IMR-90 (cell line): Measurements from ENCODE around the gene L1CAM. TPM values are rescaled to one million over a fixed set of nuclear protein-coding genes. Genes with fewer than 3 reads are reported as not detected.

Experiments
- ATAC-seq: fragments of 200-7000 bp; cut with Tn5 transposase; 2 replicates; pipeline ENCODE4 v1.9.1; 2020; ENCODE audit warnings: low read depth, mild to moderate bottlenecking, moderate library complexity
- BruUV-seq: library from RNA; stranded (reverse); fragments of 400-500 nt; replicated peaks from 2 replicates; lab custom pipeline; 2021; lab: Mats Ljungman, UMichigan
- CTCF ChIA-PET: fragments of 300-600 bp; formaldehyde crosslinking; extraction: SDS; loops from one replicate; lab custom pipeline; 2021; ENCODE audit warnings: antibody characterized with exemption; lab: Yijun Ruan, JAX
- POLR2A ChIA-PET: fragments of 300-600 bp; sonication (Branson Sonifier 250); formaldehyde crosslinking; loops from one replicate; lab custom pipeline; 2022; ENCODE audit warnings: antibody characterized with exemption; ENCODE audit not compliant: unreplicated experiment; lab: Charles Lee
- DNase-seq: peaks from one replicate; pipeline ENCODE4 v3.0.0; 2013
- H2AFZ ChIP-seq: replicated peaks from 2 replicates; pipeline ENCODE3; 2013; ENCODE audit warnings: low read length, mild to moderate bottlenecking; ENCODE audit not compliant: poor library complexity
- H2AK5ac ChIP-seq: 2 replicates; pipeline ENCODE4 v1.6.1; 2013; ENCODE audit warnings: low read depth, low read length, inconsistent platforms
- H2AK9ac ChIP-seq: replicated peaks from 2 replicates; pipeline ENCODE3; 2013; ENCODE audit warnings: mild to moderate bottlenecking, low read depth, low read length, moderate library complexity; ENCODE audit not compliant: poor library complexity
- H2BK120ac ChIP-seq: 2 replicates; pipeline ENCODE4 v1.6.1; 2013; ENCODE audit warnings: low read depth, low read length, inconsistent platforms
- H2BK15ac ChIP-seq: 3 replicates; pipeline ENCODE4 v1.6.1; 2013; ENCODE audit warnings: low read depth, low read length, inconsistent platforms
- H2BK20ac ChIP-seq: 2 replicates; pipeline ENCODE4 v1.6.1; 2013; ENCODE audit warnings: low read depth, mild to moderate bottlenecking, inconsistent platforms, low read length, moderate library complexity
- H2BK5ac ChIP-seq: 2 replicates; pipeline ENCODE4 v1.6.1; 2013; ENCODE audit warnings: mild to moderate bottlenecking, low read depth, low read length, inconsistent platforms; ENCODE audit not compliant: poor library complexity, severe bottlenecking
- H3K14ac ChIP-seq: replicated peaks from 2 replicates; pipeline ENCODE4 v1.6.1; 2013; ENCODE audit warnings: low read depth, low read length, inconsistent platforms
- H3K18ac ChIP-seq: 2 replicates; pipeline ENCODE4 v1.6.1; 2013; ENCODE audit warnings: low read depth, low read length, control low read depth
- H3K23ac ChIP-seq: 2 replicates; pipeline ENCODE4 v1.6.1; 2013; ENCODE audit warnings: low read depth, low read length, inconsistent platforms
- H3K27ac ChIP-seq: 2 replicates; pipeline ENCODE4 v1.5.1; 2013; ENCODE audit warnings: mild to moderate bottlenecking, control low read depth, low read length; ENCODE audit not compliant: insufficient read depth
- H3K27me3 ChIP-seq: 2 replicates; pipeline ENCODE4 v1.6.1; 2013; ENCODE audit warnings: low read length; ENCODE audit not compliant: control insufficient read depth, insufficient read depth
- H3K36me3 ChIP-seq: 2 replicates; pipeline ENCODE4 v1.6.1; 2013; ENCODE audit warnings: low read length, mixed read lengths; ENCODE audit not compliant: control insufficient read depth, insufficient read depth
- H3K4ac ChIP-seq: 2 replicates; pipeline ENCODE4 v1.6.1; 2013; ENCODE audit warnings: low read depth, low read length, inconsistent platforms
- H3K4me1 ChIP-seq: 2 replicates; pipeline ENCODE4 v1.6.1; 2013; ENCODE audit warnings: low read length, mixed read lengths; ENCODE audit not compliant: control insufficient read depth, insufficient read depth
- H3K4me2 ChIP-seq: 2 replicates; pipeline ENCODE4 v1.6.1; 2013; ENCODE audit warnings: low read depth, mild to moderate bottlenecking, control low read depth, low read length, moderate library complexity
- H3K4me3 ChIP-seq: 2 replicates; pipeline ENCODE4 v1.5.1; 2013; ENCODE audit warnings: low read depth, mild to moderate bottlenecking, control low read depth, low read length, moderate library complexity; ENCODE audit not compliant: insufficient read depth
- H3K56ac ChIP-seq: 2 replicates; pipeline ENCODE4 v1.6.1; 2013; ENCODE audit warnings: low read length, inconsistent platforms; ENCODE audit not compliant: insufficient read depth; ENCODE audit errors: extremely low read depth
- H3K79me1 ChIP-seq, 2 experiments: 2 replicates each; pipeline ENCODE4 v1.6.1; 2013; ENCODE audit warnings: low read length in 2 of 2, inconsistent platforms in 1 of 2, low read depth in 1 of 2
- H3K9ac ChIP-seq: 2 replicates; pipeline ENCODE4 v1.6.1; 2013; ENCODE audit warnings: low read depth, low read length, control low read depth
- H3K9me1 ChIP-seq: 2 replicates; pipeline ENCODE4 v1.6.1; 2013; ENCODE audit warnings: low read length, inconsistent platforms; ENCODE audit not compliant: insufficient read depth
- H3K9me3 ChIP-seq: 2 replicates; pipeline ENCODE4 v1.6.1; 2013; ENCODE audit warnings: low read length; ENCODE audit not compliant: control insufficient read depth, insufficient read depth
- H4K20me1 ChIP-seq: 2 replicates; pipeline ENCODE4 v1.6.1; 2013; ENCODE audit warnings: low read length, inconsistent platforms; ENCODE audit not compliant: insufficient read depth
- H4K5ac ChIP-seq: 2 replicates; pipeline ENCODE4 v1.6.1; 2013; ENCODE audit warnings: mild to moderate bottlenecking, low read depth, low read length, control low read depth
- H4K8ac ChIP-seq, 2 experiments: 2 replicates each; pipeline ENCODE4 v1.6.1; 2013; ENCODE audit warnings: low read depth in 2 of 2, low read length in 2 of 2, control low read depth in 1 of 2, inconsistent platforms in 1 of 2
- H4K91ac ChIP-seq: 2 replicates; pipeline ENCODE4 v1.6.1; 2013; ENCODE audit warnings: low read depth, low read length, inconsistent platforms; ENCODE audit not compliant: insufficient read depth
- BHLHE40 ChIP-seq: fragments of 150-350 bp; IDR thresholded peaks from 2 replicates; pipeline ENCODE4 v1.6.1; 2016; ENCODE audit warnings: mild to moderate bottlenecking, low read depth, low read length
- CTCF ChIP-seq: conservative IDR thresholded peaks from 2 replicates; pipeline ENCODE4 v1.5.1; 2012; ENCODE audit warnings: mild to moderate bottlenecking, low read depth, low read length, improper control_type of control experiment
- RAD21 ChIP-seq: IDR thresholded peaks from 2 replicates; pipeline ENCODE4 v1.6.1; 2012; ENCODE audit warnings: low read length, improper control_type of control experiment
- USF2 ChIP-seq: fragments of 150-350 bp; IDR thresholded peaks from 2 replicates; pipeline ENCODE4 v1.6.1; 2017; ENCODE audit warnings: mild to moderate bottlenecking, antibody characterized with exemption, low read length, low read depth
- WGBS, 2 experiments: methylation state at CpG; one replicate each; pipeline versions ENCODE4 v1.1.5 to v1.1.7; 2013; ENCODE audit warnings: missing lambda C conversion rate in 2 of 2; ENCODE audit not compliant: insufficient read length in 1 of 2; ENCODE audit errors: extremely low coverage in 2 of 2; 5-methylcytosine and 5-hydroxymethylcytosine counted together
- dilution Hi-C: fragments of 300-500 bp; cut with HindIII; formaldehyde crosslinking; loops from one replicate; pipeline ENCODE4 v1.14.3; 2018; ENCODE audit warnings: low sequenced_read_pairs; ENCODE audit not compliant: unreplicated experiment
- in situ Hi-C: fragments of 300-500 bp; cut with MboI; formaldehyde crosslinking; loops from 3 replicates; pipeline ENCODE4 v1.14.3; 2019; ENCODE audit warnings: low sequenced_read_pairs, inconsistent platforms, mixed read lengths
- intact Hi-C: fragments of 100-400 bp; cut with micrococcal nuclease; formaldehyde crosslinking; loops from 2 replicates; pipeline ENCODE4 v1.10.0; 2022
- polyA plus RNA-seq, 3 experiments: library from polyadenylated mRNA; depleted of rRNA; stranded (reverse); fragments of >200 nt; gene quantifications; 2 replicates each; pipeline ENCODE4 v1.2.3, GENCODE V29; 2012; ENCODE audit warnings: low replicate concordance in 1 of 3
- total RNA-seq: library from RNA; depleted of rRNA; stranded (reverse); fragments of >200 nt; gene quantifications from 2 replicates; pipeline ENCODE4 v1.2.3, GENCODE V29; 2012

Gene L1CAM
- total and polyA plus RNA-seq, 2 of the 4 experiments (the other 2 are of a cell fraction): 0.36 to 1.9 TPM

DNA sequence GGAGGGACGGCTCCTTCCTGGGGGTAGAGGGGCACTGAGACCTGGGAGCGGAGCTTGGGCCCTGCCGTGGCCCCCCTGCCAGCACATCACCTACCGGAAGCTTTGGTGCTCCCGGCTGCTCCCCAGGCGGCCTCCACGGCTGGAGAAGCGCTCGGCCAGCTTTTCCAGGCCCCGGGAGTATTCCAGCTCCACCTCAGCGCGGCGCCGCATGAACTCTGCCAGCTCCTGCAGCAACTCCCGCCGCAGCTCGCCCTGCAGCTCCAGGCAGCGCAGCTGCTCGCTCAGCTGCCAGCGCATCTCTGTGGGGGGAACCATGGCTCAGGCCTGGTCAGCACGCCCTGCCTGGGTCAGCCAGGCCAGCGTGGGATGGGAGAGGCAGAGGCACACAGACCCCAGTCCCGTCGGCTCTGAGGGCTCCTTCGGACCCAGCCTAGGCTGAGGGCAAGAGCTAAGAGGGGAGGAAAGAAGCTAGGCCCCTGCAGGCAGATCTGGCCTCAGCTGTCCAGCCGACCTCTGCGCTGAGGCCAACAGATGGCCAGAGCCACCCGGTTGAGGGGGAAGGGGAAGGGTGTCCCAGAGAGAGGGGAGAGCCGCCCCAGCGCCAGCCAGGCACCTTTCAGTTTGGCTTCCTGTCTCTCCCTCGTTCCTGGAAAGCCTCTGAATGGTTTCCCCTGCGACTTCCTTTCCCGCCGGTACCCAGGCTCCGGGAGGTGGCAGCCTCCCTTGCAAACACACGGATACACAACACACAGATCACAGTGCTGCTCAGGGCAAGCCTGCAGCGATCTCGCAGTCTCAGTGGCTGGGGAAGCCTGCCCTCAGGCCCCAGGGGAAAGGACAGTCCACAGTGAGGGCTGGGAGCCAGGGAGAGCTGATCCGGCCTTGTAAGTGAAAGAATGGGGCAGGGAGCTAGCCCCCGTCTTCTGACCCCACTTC, 35.8 kb upstream of the L1CAM start:
- Histone ChIP-seq H2BK5ac (no peak overlapping the region), H3K56ac (no peak overlapping the region), H3K18ac (no peak overlapping the region), H3K14ac (no peak overlapping the region), H2AK5ac (no peak overlapping the region), H3K9me3 (no peaks in the 10 kb centered on the region), H4K91ac (no peak overlapping the region), H3K27ac (no peak overlapping the region), H4K5ac (no peak overlapping the region), H2AFZ (peak overlapping the region; percentile 41), H2BK20ac (no peak overlapping the region), H4K20me1 (no peaks in the 10 kb centered on the region), H3K4me2 (no peak overlapping the region), H3K4me3 (no peak overlapping the region), H2BK15ac (no peak overlapping the region), H3K23ac (no peak overlapping the region), H3K79me1 (no peaks in the 10 kb centered on the region), H2BK120ac (no peak overlapping the region), H2AK9ac (no peak overlapping the region), H3K4me1 (no peaks in the 10 kb centered on the region; the same call in 1 of the 2 replicates), H3K36me3 (no peaks in the 10 kb centered on the region), H3K9ac (no peak overlapping the region), H4K8ac (no peak overlapping the region), H3K9me1 (no peaks in the 10 kb centered on the region; the same call in 1 of the 2 replicates), H3K4ac (no peak overlapping the region), H3K27me3 (peaks cover 8% of the 10 kb centered on the region; the same call in 1 of the 2 replicates)
- intact Hi-C loops (no loop called here), dilution Hi-C loops (no loop called here), in situ Hi-C loops (loop anchor here (25.0 kb wide), 1 partner anchor 959 kb away; no protein-coding TSS in a partner anchor)
- ChIA-PET CTCF (no interaction called here), POLR2A (no interaction called here)
- TF ChIP-seq BHLHE40: no peak
- TF ChIP-seq USF2: no peak
- no peak for TF ChIP-seq RAD21
- TF ChIP-seq CTCF: no peak
- ATAC-seq: no peak
- DNase-seq: no peak
- WGBS, 2 experiments: 60% methylated on average over 5 of the region's 40 CpGs; no CpG with 5 or more reads in 1 of the 2 experiments
- BruUV-seq: no TSS peak
